Thyroid gland (tissue), 4 donors: ENCODE measurements around the gene CXCL16.

Source experiments
- POLR2A ChIP-seq, 2 donors: fragments of 450-650 bp; IDR thresholded peaks; one replicate each; pipeline ENCODE4 v1.6.1; 2017; ENCODE audit warnings: antibody characterized with exemption in 2 of 2, mild to moderate bottlenecking in 2 of 2, moderate library complexity in 1 of 2
- TF ChIP-seq, protein P1 (sequence below), 6 experiments: fragments of 200-600 bp in 3 of 6; fragments of 450-650 bp in 3 of 6; sonication (generic) in 3 of 6; IDR thresholded peaks; one replicate each; pipeline ENCODE4 v1.5.1; 2016 to 2019; ENCODE audit warnings: antibody characterized with exemption in 6 of 6, mild to moderate bottlenecking in 2 of 6, inconsistent platforms in 1 of 6, moderate library complexity in 1 of 6

DNA sequence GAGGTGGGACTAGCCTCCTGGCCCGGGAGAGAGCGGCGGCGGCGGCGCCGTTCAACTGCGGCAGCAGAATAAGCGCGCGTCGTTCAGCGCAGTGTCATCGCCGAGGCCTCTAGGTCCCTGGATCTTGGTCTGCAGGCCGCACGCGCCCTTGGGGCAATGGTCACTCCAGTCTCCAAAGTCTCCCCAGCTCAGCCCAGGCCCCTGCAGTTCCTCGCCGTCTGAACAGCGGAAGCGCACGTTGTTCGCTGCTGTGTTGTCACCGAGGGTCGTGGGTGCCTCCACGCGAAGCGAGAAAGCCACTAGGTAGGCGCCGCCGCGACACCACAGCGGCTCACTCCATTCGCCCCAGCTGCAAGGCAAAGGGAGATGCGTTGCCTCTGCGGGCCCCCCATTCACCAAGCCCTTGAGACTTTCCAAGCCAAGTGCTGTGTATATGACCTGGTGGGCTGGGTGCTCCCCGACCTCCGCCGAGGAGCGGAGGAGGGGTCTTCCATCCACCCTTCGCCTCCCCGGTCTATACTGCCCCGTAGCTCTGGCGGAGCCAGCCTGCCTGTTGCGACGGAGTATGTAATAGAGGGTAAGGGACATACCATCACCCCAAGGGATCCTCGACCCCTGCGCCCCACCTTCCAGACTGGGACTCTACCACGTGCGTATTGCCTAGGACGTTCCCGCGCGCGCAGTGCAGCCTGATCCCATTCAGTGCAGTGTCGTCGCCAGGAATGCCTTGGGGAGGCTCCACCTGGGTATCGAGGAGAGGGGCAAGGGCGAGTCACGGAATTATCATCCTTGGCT is 45.8 kb upstream of the CXCL16 start:
- TF ChIP-seq, protein P1, sequence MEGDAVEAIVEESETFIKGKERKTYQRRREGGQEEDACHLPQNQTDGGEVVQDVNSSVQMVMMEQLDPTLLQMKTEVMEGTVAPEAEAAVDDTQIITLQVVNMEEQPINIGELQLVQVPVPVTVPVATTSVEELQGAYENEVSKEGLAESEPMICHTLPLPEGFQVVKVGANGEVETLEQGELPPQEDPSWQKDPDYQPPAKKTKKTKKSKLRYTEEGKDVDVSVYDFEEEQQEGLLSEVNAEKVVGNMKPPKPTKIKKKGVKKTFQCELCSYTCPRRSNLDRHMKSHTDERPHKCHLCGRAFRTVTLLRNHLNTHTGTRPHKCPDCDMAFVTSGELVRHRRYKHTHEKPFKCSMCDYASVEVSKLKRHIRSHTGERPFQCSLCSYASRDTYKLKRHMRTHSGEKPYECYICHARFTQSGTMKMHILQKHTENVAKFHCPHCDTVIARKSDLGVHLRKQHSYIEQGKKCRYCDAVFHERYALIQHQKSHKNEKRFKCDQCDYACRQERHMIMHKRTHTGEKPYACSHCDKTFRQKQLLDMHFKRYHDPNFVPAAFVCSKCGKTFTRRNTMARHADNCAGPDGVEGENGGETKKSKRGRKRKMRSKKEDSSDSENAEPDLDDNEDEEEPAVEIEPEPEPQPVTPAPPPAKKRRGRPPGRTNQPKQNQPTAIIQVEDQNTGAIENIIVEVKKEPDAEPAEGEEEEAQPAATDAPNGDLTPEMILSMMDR (IDR thresholded peaks at IDR 0.05): no peak
- TF ChIP-seq POLR2A (IDR thresholded peaks at IDR 0.05): no peak
